ENCODE measurements around the gene QARS1. TPM values are rescaled to one million over a fixed set of nuclear protein-coding genes. Genes with fewer than 3 reads are reported as not detected.

The QARS1 gene
- total and polyA plus RNA-seq, 2 of the 13 experiments (the other 11 are each of a cell fraction or from before 2014, with no cell fraction given): 307 to 327 TPM

DNA sequence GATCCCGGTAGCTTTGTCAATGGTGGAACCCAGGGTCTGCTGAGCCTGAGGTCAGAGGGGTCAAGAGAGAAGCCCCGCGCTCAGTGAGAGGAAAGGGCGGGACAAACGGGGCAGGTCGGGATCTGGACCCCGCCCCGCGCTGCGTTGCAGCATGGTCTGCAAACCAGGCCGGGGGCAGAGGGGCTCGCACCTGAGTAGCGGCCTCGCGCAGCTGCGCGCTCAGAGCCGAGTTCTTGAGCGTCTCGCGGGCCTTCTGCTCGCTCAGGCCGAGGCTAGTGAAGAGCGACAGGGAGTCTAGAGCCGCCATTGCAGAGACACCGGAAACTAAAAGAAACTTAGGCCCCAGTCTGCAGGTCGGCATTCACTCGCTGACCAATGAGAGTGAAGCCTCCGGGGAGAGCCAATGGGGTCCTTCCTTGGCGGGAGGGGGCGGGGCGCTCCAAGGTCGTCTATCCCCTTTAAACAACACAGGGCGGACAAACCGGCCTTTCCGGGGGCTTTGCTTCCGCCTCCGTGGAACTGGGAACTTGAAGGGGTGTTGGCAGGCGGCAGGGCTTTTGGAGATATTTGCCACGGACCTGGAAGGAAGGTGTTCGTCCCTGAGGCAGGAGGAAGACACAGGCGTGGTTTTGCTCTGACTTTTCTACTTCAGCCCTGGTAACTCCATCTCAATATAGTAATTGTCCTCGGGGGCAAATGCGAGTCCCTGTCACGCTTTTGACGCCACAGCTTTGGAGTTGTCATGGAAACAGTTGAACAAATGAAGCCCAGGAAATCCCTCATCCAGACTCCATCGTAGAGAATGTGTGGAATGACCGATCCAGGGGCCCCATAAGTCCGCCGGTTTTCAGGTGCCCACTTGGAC is at the start of gene QARS1 (continued):
- TF ChIP-seq, protein P1, sequence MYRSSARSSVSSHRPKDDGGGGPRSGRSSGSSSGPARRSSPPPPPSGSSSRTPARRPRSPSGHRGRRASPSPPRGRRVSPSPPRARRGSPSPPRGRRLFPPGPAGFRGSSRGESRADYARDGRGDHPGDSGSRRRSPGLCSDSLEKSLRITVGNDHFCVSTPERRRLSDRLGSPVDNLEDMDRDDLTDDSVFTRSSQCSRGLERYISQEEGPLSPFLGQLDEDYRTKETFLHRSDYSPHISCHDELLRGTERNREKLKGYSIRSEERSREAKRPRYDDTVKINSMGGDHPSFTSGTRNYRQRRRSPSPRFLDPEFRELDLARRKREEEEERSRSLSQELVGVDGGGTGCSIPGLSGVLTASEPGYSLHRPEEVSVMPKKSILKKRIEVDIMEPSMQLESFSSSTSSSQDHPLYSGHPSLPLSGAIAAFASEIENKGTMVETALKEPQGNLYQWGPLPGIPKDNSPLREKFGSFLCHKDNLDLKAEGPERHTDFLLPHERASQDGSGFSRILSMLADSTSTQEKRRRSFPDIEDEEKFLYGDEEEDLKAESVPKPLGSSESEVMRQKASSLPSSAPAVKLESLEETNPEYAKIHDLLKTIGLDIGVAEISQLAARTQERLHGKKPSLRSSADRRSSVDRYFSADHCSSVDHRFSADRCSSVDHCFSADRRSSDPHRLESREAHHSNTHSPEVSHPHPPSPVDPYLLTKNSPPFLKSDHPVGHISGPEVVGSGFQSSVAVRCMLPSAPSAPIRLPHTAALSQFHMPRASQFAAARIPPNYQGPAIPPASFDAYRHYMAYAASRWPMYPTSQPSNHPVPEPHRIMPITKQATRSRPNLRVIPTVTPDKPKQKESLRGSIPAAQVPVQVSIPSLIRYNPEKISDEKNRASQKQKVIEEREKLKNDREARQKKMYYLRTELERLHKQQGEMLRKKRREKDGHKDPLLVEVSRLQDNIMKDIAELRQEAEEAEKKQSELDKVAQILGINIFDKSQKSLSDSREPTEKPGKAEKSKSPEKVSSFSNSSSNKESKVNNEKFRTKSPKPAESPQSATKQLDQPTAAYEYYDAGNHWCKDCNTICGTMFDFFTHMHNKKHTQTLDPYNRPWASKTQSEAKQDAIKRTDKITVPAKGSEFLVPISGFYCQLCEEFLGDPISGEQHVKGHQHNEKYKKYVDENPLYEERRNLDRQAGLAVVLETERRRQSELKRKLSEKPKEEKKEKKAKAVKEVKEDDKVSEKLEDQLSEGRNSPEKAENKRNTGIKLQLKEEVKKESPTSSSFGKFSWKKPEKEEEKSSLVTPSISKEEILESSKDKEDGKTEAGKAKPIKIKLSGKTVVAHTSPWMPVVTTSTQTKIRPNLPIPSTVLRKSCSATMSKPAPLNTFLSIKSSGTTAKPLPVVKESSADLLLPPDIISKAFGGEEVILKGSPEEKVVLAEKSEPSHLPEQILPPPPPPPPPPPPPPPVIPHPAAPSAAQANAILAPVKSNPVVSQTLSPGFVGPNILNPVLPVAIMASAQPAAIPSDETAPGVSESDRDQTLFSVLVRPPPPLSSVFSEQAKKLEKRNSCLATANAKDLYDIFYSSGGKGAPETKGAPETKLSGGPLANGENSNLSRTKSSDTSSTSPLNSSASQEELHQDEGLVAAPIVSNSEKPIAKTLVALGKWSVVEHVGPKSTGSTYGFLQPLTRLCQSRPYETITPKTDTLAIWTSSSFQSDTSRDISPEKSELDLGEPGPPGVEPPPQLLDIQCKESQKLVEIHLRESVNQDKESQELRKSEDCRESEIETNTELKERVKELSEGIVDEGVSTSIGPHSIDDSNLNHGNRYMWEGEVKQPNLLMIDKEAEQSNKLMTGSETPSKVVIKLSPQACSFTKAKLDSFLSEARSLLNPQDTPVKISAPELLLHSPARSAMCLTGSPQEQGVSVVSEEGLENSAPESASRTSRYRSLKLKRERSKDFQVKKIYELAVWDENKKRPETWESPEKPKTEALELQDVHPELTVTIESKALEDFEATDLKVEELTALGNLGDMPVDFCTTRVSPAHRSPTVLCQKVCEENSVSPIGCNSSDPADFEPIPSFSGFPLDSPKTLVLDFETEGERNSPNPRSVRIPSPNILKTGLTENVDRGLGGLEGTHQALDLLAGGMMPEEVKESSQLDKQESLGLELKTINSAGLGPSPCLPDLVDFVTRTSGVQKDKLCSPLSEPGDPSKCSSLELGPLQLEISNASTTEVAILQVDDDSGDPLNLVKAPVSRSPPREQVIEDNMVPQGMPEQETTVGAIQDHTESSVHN (CRISPR knock-in tag; IDR thresholded peaks at IDR 0.05): 0 out of 2 replicates have a peak, but pooled peaks have one; percentile 33
- TF ChIP-seq ZNF260 (CRISPR knock-in tag; IDR thresholded peaks at IDR 0.05; ENCODE audit: borderline replicate concordance, low read depth) (no peak), RORA (CRISPR knock-in tag; IDR thresholded peaks at IDR 0.05) (no peak), ZNF12 (CRISPR knock-in tag; IDR thresholded peaks at IDR 0.05) (0 out of 2 replicates have a peak, but pooled peaks have one; percentile 26), MZF1 (CRISPR knock-in tag; IDR thresholded peaks at IDR 0.05; ENCODE audit: borderline replicate concordance) (no peak), KDM4B (CRISPR knock-in tag; IDR thresholded peaks at IDR 0.05) (0 out of 2 replicates have a peak, but pooled peaks have one; percentile 6), MED8 (CRISPR knock-in tag; IDR thresholded peaks at IDR 0.05; ENCODE audit: insufficient replicate concordance) (peak; percentile 37), FIP1L1 (IDR thresholded peaks at IDR 0.05; ENCODE audit: borderline replicate concordance, insufficient read depth, low read depth, low read length) (no peak), ZNF589 (CRISPR knock-in tag; conservative IDR thresholded peaks at IDR 0.05) (no peak), SRSF1 (optimal IDR thresholded peaks at IDR 0.05; ENCODE audit: low read depth, low read length) (no peak), ZNF547 (CRISPR knock-in tag; IDR thresholded peaks at IDR 0.05) (peak; percentile 88; the same call in 1 of the 2 replicates), TEAD3 (CRISPR knock-in tag; optimal IDR thresholded peaks at IDR 0.05; ENCODE audit: borderline replicate concordance) (peak; percentile 63), TCF7L2 (IDR thresholded peaks at IDR 0.05; ENCODE audit: low read depth, low read length) (no peak)
- TF ChIP-seq, protein P2, sequence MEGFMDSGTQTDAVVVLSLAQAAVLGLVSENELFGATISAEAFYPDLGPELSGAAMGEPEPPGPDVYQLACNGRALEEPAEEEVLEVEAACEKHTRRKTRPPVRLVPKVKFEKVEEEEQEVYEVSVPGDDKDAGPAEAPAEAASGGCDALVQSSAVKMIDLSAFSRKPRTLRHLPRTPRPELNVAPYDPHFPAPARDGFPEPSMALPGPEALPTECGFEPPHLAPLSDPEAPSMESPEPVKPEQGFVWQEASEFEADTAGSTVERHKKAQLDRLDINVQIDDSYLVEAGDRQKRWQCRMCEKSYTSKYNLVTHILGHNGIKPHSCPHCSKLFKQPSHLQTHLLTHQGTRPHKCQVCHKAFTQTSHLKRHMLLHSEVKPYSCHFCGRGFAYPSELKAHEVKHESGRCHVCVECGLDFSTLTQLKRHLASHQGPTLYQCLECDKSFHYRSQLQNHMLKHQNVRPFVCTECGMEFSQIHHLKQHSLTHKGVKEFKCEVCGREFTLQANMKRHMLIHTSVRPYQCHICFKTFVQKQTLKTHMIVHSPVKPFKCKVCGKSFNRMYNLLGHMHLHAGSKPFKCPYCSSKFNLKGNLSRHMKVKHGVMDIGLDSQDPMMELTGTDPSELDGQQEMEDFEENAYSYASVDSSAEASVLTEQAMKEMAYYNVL (CRISPR knock-in tag; IDR thresholded peaks at IDR 0.05; ENCODE audit: borderline replicate concordance): peak; percentile 68; the same call in 1 of the 2 replicates
- TF ChIP-seq, protein P3, sequence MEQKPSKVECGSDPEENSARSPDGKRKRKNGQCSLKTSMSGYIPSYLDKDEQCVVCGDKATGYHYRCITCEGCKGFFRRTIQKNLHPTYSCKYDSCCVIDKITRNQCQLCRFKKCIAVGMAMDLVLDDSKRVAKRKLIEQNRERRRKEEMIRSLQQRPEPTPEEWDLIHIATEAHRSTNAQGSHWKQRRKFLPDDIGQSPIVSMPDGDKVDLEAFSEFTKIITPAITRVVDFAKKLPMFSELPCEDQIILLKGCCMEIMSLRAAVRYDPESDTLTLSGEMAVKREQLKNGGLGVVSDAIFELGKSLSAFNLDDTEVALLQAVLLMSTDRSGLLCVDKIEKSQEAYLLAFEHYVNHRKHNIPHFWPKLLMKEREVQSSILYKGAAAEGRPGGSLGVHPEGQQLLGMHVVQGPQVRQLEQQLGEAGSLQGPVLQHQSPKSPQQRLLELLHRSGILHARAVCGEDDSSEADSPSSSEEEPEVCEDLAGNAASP (CRISPR knock-in tag; IDR thresholded peaks at IDR 0.05; ENCODE audit: borderline replicate concordance): peak; percentile 15; the same call in 1 of the 2 replicates
